Measurements from ENCODE around the gene NELFB. TPM values are rescaled to one million over a fixed set of nuclear protein-coding genes. Genes with fewer than 3 reads are reported as not detected.

The NELFB gene
- total and polyA plus RNA-seq, 2 of the 4 experiments (the other 2 are of a cell fraction) = 36.9 to 66.0 TPM

DNA sequence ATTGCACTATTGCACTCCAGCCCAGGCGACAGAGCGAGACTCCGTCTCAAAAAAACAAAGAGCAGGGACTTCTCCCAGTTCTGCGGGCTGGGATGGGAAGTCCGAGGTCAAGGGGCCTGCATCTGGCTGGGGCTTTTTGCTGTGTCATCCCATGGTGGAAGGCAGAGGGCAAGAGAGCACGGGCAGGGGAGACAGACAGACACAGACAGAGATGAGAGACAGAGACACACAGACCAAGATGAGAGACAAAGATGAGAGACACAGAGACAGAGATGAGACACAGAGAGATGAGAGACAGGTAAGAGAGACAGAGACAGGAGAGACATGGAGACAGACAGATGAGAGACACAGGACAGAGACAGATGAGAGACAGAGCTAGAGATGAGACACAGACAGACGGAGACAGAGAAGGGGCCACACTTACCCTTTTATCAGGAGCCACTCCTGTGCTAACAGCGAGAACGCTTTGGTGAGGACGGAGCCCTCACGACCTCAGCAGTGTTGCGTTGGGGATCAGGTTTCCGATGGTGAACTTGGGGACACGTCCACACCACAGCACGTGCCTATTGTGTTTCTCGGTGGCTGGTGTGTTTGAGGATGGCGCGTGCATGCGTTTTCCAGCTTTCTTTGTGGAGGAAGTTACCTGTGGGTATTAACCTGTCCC lies 13.5 kb downstream of the NELFB start:
- dilution Hi-C loops (cut with HindIII; ENCODE audit: low sequenced_read_pairs, unreplicated experiment) (no loop called here), in situ Hi-C loops (cut with MboI; ENCODE audit: low sequenced_read_pairs) (no loop called here), intact Hi-C loops (cut with micrococcal nuclease) (no loop called here)
- BruUV-seq (replicated peaks) = no TSS peak
- peaks cover 13 to 65% of the 10 kb centered on the region in 2 experiments; a peak in 3 of 4 replicates for H3K79me1 ChIP-seq (ENCODE audit: low read depth in 1 of 2, low read length in 2 of 2)
- H2BK120ac ChIP-seq (ENCODE audit: low read depth, low read length) = peak overlapping the region; percentile 52
- TF ChIP-seq RFX5 (IDR thresholded peaks at IDR 0.05; ENCODE audit: low read depth, low read length) (no peak), BHLHE40 (IDR thresholded peaks at IDR 0.05; ENCODE audit: low read depth, low read length) (no peak), RAD21 (IDR thresholded peaks at IDR 0.05; ENCODE audit: low read length) (no peak), MXI1 (IDR thresholded peaks at IDR 0.05; ENCODE audit: borderline replicate concordance, low read depth, low read length) (no peak), NFE2L2 (IDR thresholded peaks at IDR 0.05; ENCODE audit: low read depth, low read length) (peak; percentile 74)
- TF ChIP-seq, protein P1, sequence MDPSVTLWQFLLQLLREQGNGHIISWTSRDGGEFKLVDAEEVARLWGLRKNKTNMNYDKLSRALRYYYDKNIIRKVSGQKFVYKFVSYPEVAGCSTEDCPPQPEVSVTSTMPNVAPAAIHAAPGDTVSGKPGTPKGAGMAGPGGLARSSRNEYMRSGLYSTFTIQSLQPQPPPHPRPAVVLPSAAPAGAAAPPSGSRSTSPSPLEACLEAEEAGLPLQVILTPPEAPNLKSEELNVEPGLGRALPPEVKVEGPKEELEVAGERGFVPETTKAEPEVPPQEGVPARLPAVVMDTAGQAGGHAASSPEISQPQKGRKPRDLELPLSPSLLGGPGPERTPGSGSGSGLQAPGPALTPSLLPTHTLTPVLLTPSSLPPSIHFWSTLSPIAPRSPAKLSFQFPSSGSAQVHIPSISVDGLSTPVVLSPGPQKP (IDR thresholded peaks at IDR 0.05; ENCODE audit: borderline replicate concordance, low read depth, low read length) = no peak
- no peak overlapping the region for H4K5ac ChIP-seq (ENCODE audit: low read depth, low read length)
- H3K4me2 ChIP-seq (ENCODE audit: low read depth, low read length) = peak overlapping the region; percentile 5; the same call in 1 of the 2 replicates
- H3K56ac ChIP-seq (ENCODE audit: extremely low read depth, insufficient read depth, low read length) = no peak overlapping the region
- peaks cover 30% of the 10 kb centered on the region for H4K20me1 ChIP-seq (ENCODE audit: insufficient read depth, low read length)
- H4K91ac ChIP-seq (ENCODE audit: insufficient read depth, low read depth, low read length) = no peak overlapping the region; the same call in 1 of the 2 replicates
- no peak overlapping the region for H3K18ac ChIP-seq (ENCODE audit: low read depth, low read length)
- peak overlapping the region; percentile 68 for H3K4ac ChIP-seq (ENCODE audit: low read depth, low read length)
- ATAC-seq (ENCODE audit: low read depth) (no peak; the same call in 1 of the 2 replicates), DNase-seq (no peak)
- H2BK15ac ChIP-seq (ENCODE audit: low read depth, low read length) = peak overlapping the region; percentile 27; the same call in 1 of the 3 replicates
- H3K36me3 ChIP-seq (ENCODE audit: control insufficient read depth, insufficient read depth, low read length) = peaks cover 63% of the 10 kb centered on the region
- WGBS, 2 experiments (ENCODE audit: extremely low coverage in 2 of 2, insufficient read length in 1 of 2) = 100% methylated on average over 2 of the region's 19 CpGs; no CpG with 5 or more reads in 1 of the 2 experiments
- H3K23ac ChIP-seq (ENCODE audit: low read depth, low read length) = peak overlapping the region; percentile 59; the same call in 1 of the 2 replicates
- peaks cover 12% of the 10 kb centered on the region for H3K4me1 ChIP-seq (ENCODE audit: control insufficient read depth, insufficient read depth, low read length)
- no peaks in the 10 kb centered on the region for H3K9me3 ChIP-seq (ENCODE audit: control insufficient read depth, insufficient read depth, low read length)
- peaks cover 14% of the 10 kb centered on the region for H3K9me1 ChIP-seq (ENCODE audit: insufficient read depth, low read length)
- peak overlapping the region; percentile 36; the same call in 1 of the 2 replicates for H3K27ac ChIP-seq (ENCODE audit: insufficient read depth, low read length)
- H4K8ac ChIP-seq (ENCODE audit: low read depth in 2 of 2, low read length in 2 of 2) = peak overlapping the region; percentile 19 to 35; a peak in 3 of 4 replicates
- ChIA-PET CTCF (no interaction called here), POLR2A (ENCODE audit: unreplicated experiment) (no interaction called here)
- no peak overlapping the region for H3K4me3 ChIP-seq (ENCODE audit: insufficient read depth, low read depth, low read length)
- H2AFZ ChIP-seq (replicated peaks; ENCODE audit: low read length, poor library complexity) = peak overlapping the region; percentile 44
- peak overlapping the region; percentile 55 for H3K14ac ChIP-seq (replicated peaks; ENCODE audit: low read depth, low read length)
- H3K9ac ChIP-seq (ENCODE audit: low read depth, low read length) = no peak overlapping the region
- H2AK9ac ChIP-seq (replicated peaks; ENCODE audit: low read depth, low read length, poor library complexity) = peak overlapping the region; percentile 62
- peak overlapping the region; percentile 9 for H2BK5ac ChIP-seq (ENCODE audit: low read depth, low read length, poor library complexity, severe bottlenecking)
- H3K27me3 ChIP-seq (ENCODE audit: control insufficient read depth, insufficient read depth, low read length) = no peaks in the 10 kb centered on the region
- peak overlapping the region; percentile 93 for H2AK5ac ChIP-seq (ENCODE audit: low read depth, low read length)
- H2BK20ac ChIP-seq (ENCODE audit: low read depth, low read length) = peak overlapping the region; percentile 48; the same call in 1 of the 2 replicates

All from IMR-90 (cell line).